Psoas muscle (tissue), 8 donors: ENCODE results near the gene ZNF419. TPM values are rescaled to one million over a fixed set of nuclear protein-coding genes. Genes with fewer than 3 reads are reported as not detected.
"Not testable (repeated sequence)": the region's sequence is repeated elsewhere in the genome, so short reads cannot be mapped to it uniquely, and the experiment has no call there.

Experiments used
- ATAC-seq, 4 donors: fragments of 200-7000 bp; cut with Tn5 transposase; one replicate each; pipeline ENCODE4 v1.9.1; 2020; ENCODE audit warnings: moderate library complexity in 3 of 4, mild to moderate bottlenecking in 2 of 4
- DNase-seq, 2 donors: peaks; one replicate each; pipeline ENCODE4 v3.0.0-alpha.2; 2020
- H3K27ac ChIP-seq: fragments of 200-600 bp; one replicate; pipeline ENCODE4 v1.8.0; 2022
- H3K27me3 ChIP-seq, 3 donors: fragments of 200-600 bp in 1 of 3; one replicate each; pipeline versions ENCODE4 v1.6.1 to v1.8.0; 2013 to 2022; ENCODE audit warnings: low read length in 2 of 3, mild to moderate bottlenecking in 2 of 3, moderate library complexity in 1 of 3; ENCODE audit not compliant: insufficient read depth in 3 of 3
- H3K36me3 ChIP-seq, 2 donors: fragments of 200-600 bp in 1 of 2; one replicate each; pipeline versions ENCODE4 v1.6.1 to v1.8.0; 2013 to 2022; ENCODE audit warnings: low read depth in 1 of 2, mild to moderate bottlenecking in 1 of 2, moderate library complexity in 1 of 2; ENCODE audit not compliant: insufficient read depth in 1 of 2
- H3K4me1 ChIP-seq: fragments of 200-600 bp; one replicate; pipeline ENCODE4 v1.8.0; 2022
- H3K4me3 ChIP-seq: fragments of 200-600 bp; one replicate; pipeline ENCODE4 v1.8.0; 2022; ENCODE audit warnings: mild to moderate bottlenecking
- H3K9me3 ChIP-seq: fragments of 200-600 bp; one replicate; pipeline ENCODE4 v1.8.0; 2022
- CTCF ChIP-seq: fragments of 200-600 bp; IDR thresholded peaks from one replicate; pipeline ENCODE4 v1.8.0; 2022; ENCODE audit warnings: antibody characterized with exemption
- WGBS, 3 donors: extraction: QIAGEN DNeasy Blood & Tissue Kit; methylation state at CpG; one replicate each; pipeline versions ENCODE4 v1.1.6 to v1.1.7; 2013; 5-methylcytosine and 5-hydroxymethylcytosine counted together
- intact Hi-C, 2 donors: fragments of 100-400 bp; cut with DNase I; formaldehyde crosslinking; loops; one replicate each; pipeline versions ENCODE4 v1.11.0 to v1.14.2; 2022
- long read RNA-seq, 2 donors: library from polyadenylated mRNA; unstranded; transcript quantifications; one replicate each; pipeline ENCODE4 v2.0.0, GENCODE V29; 2021
- polyA plus RNA-seq, 3 donors: library from polyadenylated mRNA; stranded (reverse); fragments of 200-250 nt; gene quantifications; one replicate each; pipeline ENCODE4 v1.2.3, GENCODE V29; 2013
- total RNA-seq, 4 donors: library from RNA; stranded (reverse); fragmentation: NEBNext Ultra II Directional in 2 of 4; extraction: Animal tissue kit (Norgen Biotek cat#: 25700) in 2 of 4; gene quantifications; one replicate each; pipeline versions ENCODE4 v1.2.1 to v1.2.4, GENCODE V29; 2021 to 2023
- donor health status: healthy with polysubstance abuse.
- donor health status: DM: no; HTN: no; CAD: no; lungs with moderate emphysema.
- donor health status: Bipolar disorder and iron deficiency.
- donor health status: healthy.
- donor health status: DM: yes; HTN: yes; CAD: no.
- donor health status: DM: no; HTN: no; CAD: no.
- donor health status: DM: no; HTN: no; CAD: no.
- donor health status: DM: yes; HTN: yes; CAD: no.

ZNF419 gene
- 1 to 10 TPM; 4.1 to 7.5 (median 6.9) TPM for total RNA-seq
- 10 to 100 TPM in 1 of 3 donors, 1 to 10 TPM in 2; 5.9 to 24.4 (median 6.9) TPM for polyA plus RNA-seq
- long read RNA-seq, donor 1, partial matches to known transcripts, result 0 of 2 reads
- long read RNA-seq, donor 1, other reads (novel, unspliced or antisense), result 1 of 2 reads
- long read RNA-seq, donor 2, partial matches to known transcripts, result 3 of 9 reads
- long read RNA-seq, donor 2, other reads (novel, unspliced or antisense), result 5 of 9 reads

DNA sequence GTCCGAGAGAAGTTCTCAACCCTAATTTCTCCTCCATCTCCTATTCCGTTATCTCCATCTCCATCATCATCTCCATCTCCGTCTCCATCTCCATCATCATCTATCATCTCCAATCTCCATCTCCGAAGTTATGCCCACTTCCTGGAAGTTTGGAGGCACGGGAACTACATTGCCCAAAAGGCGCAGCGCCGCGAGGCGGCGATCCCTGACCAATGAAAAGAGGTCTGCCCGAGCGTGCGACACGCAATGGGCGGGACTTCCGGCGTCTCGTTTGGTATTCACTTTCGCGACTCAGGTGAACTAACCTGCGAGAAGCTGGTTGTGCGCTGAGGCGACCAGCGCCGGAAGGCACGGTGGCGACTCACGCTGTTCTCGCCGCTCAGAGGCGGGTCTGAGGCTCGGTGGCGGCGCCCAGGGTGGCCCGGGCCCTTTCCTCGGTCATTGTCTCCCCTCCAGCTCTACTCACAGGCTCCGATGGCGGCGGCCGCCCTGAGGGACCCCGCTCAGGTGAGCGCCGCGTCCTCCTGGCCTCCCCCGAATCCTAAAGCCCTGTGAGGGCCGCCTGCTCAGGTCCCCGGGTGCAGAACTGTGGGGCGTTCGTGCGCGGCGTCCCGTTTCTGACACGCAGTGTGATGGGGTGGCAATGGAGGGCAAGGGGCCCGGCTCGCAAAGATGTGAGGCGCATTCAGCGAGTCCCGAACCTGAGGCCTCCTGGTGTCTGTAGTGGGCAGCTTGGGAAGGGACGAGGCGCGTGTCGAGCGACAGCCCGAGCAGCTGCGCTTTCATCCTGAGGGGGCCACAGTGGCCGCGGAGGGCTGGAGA lies at the start of gene ZNF419:
TSS of gene ZNF419 (plus strand) at position 274 of the 822 bp plus-strand sequence. CDS start at position 475, 201 bp downstream.
- not testable (repeated sequence) for H3K27me3 ChIP-seq, H3K9me3 ChIP-seq, H3K4me1 ChIP-seq
- Histone ChIP-seq H3K27ac (peak within 1 kb of the TSS; percentile 70), H3K36me3 (peaks cover 6 to 18% of the 10 kb centered on the region in 2 donors), H3K4me3 (peak within 1 kb of the TSS; percentile 91)
- intact Hi-C loops, result loop anchor here in 1 of 2 donors (10.0 kb wide), 1 partner anchor 53 kb away; the partner anchor contains the start of gene ZNF749
- DNase-seq (peak; percentile 94 to 96), ATAC-seq (peak; percentile 99 to 100 (median 99))
- 1% methylated on average over 49 to 57 of the region's 69 CpGs for WGBS, 3 donors

DNA sequence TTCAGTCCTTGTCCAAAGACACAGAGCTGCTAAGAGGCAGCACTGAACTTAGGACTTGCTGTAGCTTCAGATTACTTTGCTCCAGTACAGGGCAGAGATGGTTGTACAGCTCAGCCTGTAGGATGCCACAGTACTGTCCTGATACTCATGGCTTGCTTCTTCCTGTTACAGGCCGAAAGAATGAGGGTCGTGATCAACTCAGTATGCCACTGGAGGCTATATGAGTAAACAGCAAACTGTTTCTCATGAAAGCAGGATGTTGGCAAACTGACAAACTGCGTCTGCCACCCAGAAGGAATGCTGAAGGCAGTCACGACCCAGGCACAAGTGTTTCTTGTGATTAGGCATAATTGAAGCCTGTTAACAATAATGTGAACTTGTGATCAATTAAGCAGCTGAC lies 49.6 kb upstream of the ZNF419 start:
- Histone ChIP-seq H3K9me3 (peaks cover 4% of the 10 kb centered on the region), H3K27ac (no peak overlapping the region), H3K4me3 (no peak overlapping the region), H3K36me3 (peaks cover 2 to 17% of the 10 kb centered on the region in 2 donors), H3K4me1 (peaks cover 7% of the 10 kb centered on the region), H3K27me3 (no peaks in the 10 kb centered on the region)
- intact Hi-C loops, result loop anchor here in 1 of 2 donors (10.0 kb wide), 1 partner anchor 47 kb away; the partner anchor contains the start of gene ZNF419
- TF ChIP-seq CTCF, result no peak
- ATAC-seq, result no peak
- DNase-seq, result no peak
- 55 to 71% (median 64%) methylated on average over 4 of the region's 4 CpGs for WGBS, 3 donors

DNA sequence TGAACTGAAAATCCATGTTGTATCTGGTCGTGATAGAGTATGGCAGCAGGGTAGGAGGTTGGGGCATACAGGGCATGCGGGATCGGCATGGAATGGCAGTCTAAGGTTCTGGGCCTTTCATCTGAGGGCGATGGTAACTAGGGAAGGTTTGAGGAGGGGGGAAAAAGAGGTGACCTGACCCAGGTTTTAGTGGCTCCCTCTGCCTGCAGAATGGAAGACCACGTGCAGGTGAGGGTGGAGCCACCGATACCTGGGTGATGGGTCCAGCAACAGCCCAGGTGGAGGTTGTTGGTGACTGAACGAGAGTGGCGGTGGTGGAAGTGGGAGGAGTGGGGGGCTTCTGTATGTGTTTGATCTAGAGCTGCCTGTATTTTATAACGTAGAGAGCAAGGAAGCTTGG lies 48.6 kb upstream of the ZNF419 start:
- WGBS, 3 donors, result 86 to 94% (median 88%) methylated on average over 9 of the region's 9 CpGs
- no peak for TF ChIP-seq CTCF
- no peaks in the 10 kb centered on the region for H3K27me3 ChIP-seq
- H3K4me3 ChIP-seq, result no peak overlapping the region
- ATAC-seq, result no peak
- intact Hi-C loops, result loop anchor here in 1 of 2 donors (10.0 kb wide), 1 partner anchor 46 kb away; the partner anchor contains the start of gene ZNF419
- no peak for DNase-seq
- peaks cover 8 to 24% of the 10 kb centered on the region in 2 donors for H3K36me3 ChIP-seq
- H3K27ac ChIP-seq, result no peak overlapping the region
- H3K4me1 ChIP-seq, result peaks cover 7% of the 10 kb centered on the region
- peaks cover 14% of the 10 kb centered on the region for H3K9me3 ChIP-seq

- WGBS, 3 donors, result 78 to 96% (median 95%) methylated on average over 6 to 7 of the region's 7 CpGs
- no peaks in the 10 kb centered on the region for H3K27me3 ChIP-seq
- no peak overlapping the region for H3K4me3 ChIP-seq
- DNase-seq (no peak), ATAC-seq (peak in 2 of 4 donors; percentile 20 to 58)
- no peaks in the 10 kb centered on the region for H3K4me1 ChIP-seq
- H3K36me3 ChIP-seq, result peaks cover 9 to 40% of the 10 kb centered on the region in 2 donors
- H3K9me3 ChIP-seq, result peaks cover 44% of the 10 kb centered on the region
- H3K27ac ChIP-seq, result no peak overlapping the region
- intact Hi-C loops, result no loop called here
- TF ChIP-seq CTCF, result no peak
Measured at GRCh38 chr19:57441979-57442752, 45.4 kb upstream of the ZNF419 start.
